HG03175 (cell line): ENCODE data around the gene TCIRG1.

Experiments
- ATAC-seq: cut with Tn5 transposase; IDR thresholded peaks from one replicate; pipeline ENCODE4 v1.9.1; 2021; ENCODE audit warnings: mild to moderate bottlenecking, moderate library complexity; ENCODE audit not compliant: unreplicated experiment

The TCIRG1 gene

GRCh38 chr11:68049509-68050370 lies 10.9 kb downstream of the TCIRG1 start:
- no peak for ATAC-seq

GRCh38 chr11:68050371-68050841 lies 11.6 kb downstream of the TCIRG1 start:
- no peak for ATAC-seq

GRCh38 chr11:68051191-68052136 lies 12.6 kb downstream of the TCIRG1 start:
- no peak for ATAC-seq

DNA sequence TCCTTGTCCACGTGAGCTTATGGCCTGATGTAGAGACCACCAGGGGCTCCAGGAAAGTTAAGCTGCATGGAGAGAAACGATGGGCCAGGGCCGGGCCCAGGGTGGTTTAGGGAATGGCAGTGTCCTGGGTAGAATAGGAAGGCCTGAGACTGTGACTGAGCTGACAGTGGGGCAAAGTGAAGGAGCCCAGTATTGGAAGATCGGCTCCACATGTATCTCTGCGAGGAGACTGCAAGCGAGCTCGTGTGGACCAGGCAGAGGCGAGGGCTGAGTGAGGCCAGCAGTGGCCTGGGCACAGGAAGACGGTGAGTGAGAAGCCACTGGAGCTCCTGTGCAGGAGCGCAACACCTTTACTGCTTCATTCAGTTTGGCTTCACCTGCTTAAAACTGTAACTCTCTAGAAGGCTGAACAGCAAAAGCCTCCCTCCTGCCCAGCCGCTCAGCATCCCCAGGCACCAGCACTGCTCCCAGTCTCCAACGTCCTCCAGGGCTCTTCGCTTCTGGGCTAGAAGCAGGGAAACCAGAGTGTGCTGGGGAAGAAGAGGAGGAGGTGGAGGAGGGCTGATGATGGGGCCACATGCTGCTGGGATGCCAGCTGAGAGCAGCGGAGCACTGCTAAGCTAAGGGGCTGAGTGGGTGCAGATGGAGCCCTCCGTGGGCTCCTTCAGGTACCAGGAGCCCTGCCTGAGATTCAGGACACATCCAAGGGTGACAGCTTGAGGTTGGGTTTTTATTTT lies 13.5 kb downstream of the TCIRG1 start:
- no peak for ATAC-seq

- no peak for ATAC-seq
Measured at GRCh38 chr11:68053117-68053516, 14.3 kb downstream of the TCIRG1 start.

DNA sequence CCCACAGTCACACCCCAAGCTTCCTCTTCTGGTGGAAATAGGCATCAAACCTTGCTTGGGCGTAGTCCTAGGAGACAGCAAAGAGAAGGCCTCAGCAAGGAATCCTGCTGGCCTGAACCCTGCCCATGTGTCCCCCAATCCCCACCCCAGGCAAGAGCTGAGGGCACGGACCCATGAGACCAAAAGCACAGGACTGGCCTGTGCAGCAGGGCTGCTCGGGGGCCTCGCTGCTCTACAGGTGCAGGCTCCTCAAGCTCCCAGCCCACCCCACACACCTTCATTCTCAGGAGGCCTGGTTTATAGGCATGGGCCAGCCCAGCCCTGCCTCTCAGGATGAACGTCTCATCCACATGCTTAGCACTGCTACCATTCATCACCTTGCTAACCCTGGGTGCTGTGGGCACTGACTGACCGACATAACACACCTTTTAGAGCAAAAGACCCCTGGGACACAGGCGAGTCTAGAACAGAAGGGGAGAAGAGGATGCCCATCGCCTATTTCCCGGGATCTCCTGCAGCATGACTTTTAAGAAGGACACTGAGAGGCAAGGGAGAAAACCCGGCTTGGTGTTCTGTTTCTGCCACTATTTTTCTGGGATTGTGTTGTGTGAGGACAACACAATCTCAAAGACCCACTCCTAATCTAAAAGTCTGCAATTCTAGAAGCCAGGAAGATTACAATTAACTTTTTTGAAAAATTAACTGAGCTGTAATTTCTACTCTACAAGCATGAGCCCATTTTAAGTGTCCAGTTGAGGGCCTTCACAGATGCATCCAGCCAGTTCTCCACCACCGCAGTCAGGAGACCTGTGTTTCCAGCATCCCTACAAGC lies 15.4 kb downstream of the TCIRG1 start:
- no peak for ATAC-seq

DNA sequence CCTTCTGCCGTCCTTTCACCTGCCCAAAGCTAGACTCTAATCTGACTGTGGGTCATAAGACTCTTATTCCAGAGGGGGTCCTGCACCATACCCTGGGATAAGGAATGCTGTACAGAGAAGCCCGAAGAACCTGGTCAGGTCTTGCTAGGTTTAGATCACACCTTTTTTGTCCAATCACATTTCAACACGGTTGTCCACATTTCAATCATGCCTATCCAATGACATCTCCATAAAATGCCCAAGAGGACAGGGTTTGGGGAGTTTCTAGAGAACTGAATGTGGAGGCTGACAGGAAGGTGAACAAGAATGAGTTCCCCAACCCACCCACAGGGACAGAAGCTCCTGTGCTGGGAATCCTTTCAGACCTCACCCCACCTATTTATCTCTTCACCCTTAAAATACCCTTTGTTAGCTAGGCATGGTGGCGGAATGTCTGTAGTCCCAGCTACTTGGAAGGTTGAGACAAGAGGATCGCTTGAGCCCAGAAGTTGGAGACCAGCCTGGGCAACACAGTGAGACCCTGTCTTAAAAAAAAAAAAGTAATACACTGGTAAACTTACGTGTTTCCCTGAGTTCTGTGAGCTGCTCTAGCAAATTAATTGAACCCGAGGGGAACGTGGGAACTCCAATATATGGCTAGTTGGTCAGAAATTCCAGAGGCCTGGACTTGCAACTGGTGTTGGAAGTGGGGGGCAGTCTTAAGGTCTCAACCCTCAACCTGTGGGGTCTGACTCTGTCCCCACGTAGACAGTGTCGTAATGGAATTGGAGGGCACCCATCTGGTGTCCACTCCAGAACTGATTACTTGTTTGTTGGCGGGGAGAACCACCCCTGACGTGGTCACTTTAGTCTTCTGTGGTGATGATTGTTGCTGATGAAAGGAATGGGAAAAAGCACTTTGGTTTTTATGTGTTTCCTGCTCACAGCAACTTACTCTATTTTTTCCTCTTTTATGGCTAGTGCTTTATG lies 17.8 kb downstream of the TCIRG1 start:
- no peak for ATAC-seq

- ATAC-seq: no peak
Measured at GRCh38 chr11:68057807-68058206, 19.0 kb downstream of the TCIRG1 start.

- no peak for ATAC-seq
Measured at GRCh38 chr11:68061508-68061907, 22.7 kb downstream of the TCIRG1 start.

DNA sequence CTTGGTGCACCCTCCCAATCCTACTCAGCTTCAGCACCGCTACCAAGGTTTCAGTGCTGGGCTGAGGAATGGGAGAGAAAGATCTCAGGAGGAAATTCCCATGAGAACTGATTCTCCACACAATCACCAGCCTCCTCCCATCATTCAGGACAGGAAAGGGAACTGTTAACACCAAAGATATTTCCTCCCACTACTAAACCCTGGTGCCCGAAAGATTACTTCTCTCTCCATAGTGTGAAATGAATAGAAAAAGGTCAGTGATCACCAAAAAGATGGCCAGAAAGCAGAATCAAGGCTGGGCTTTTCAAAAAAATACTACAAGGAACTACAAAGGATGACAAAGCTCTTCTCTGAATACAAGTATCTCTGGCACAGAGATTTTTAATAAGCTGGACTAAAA lies 26.1 kb downstream of the TCIRG1 start:
- no peak for ATAC-seq

DNA sequence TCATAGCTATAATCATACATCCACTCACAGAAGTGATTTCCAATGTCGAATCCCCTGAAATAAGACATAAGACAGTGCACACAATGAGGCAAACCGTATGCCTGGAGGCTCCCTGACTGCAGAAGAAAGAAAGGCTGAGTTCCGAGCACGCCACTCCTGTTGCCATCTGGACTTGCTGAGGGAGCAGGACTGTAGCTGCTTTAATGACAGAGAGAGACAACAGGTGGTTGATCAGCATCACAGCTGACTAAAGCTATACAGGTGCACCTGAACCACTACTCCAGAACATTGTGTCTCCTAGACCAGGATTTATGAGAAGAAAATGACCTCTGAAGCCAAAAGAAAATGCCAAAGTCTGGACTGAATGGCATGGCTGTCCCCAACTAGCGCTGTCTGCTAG lies 27.0 kb downstream of the TCIRG1 start:
- ATAC-seq: no peak

- ATAC-seq: no peak
Measured at GRCh38 chr11:68066742-68067141, 27.9 kb downstream of the TCIRG1 start.

DNA sequence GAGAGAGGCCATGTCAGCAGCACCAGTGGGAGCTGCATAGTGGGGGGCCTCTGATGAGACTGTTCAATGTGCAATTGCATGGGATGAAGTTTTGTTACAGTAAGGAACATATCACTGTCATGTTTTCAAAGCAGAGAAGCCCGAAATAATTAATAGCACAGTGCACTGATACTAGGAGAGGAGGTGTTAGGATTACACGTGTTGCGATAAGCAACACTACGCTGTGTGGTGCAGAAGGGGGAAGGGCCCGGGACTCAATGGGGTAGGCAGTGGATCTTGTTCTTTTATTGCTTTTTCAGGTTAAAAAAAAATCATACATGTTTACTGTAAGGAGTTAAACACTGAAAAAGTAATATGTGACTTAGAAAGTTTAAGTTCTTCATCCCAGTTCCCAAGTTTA lies 29.2 kb downstream of the TCIRG1 start:
- ATAC-seq: no peak

GRCh38 chr11:68071281-68072048 lies 32.6 kb downstream of the TCIRG1 start:
- ATAC-seq: no peak

DNA sequence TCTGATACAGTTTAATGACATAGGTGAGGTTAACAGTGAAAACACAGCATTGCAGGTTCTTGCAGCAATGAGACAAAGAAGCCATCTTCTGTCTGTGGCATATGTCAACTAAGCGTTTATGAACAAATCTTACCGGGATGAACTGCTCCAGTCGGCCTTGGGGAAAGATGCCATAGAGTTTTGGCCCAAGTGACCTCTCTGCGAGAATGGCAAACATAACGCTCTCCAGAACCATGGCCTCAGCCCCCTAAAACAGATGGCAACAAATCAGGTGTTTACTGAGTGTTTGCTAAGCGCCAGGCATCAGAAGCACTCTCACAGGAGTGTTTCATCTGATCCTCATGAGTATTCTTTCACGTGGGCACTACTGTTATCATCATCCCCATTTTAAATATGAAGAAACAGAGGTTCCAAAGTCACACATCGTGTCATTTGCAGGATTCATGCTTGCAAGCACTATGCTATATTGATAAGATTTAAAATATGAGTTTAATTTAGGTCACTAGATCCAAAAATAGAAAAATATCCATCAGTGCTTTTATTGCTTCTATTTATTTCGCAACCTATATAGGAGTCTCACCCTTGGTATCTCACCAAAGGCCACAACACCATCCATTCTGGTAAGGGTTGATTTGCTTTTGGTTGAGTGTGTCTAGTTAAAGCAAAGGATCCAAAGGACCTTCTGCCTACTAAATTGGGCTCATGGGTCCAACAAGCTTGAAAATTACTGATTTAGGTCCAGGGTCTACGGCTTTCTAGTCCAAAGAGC lies 35.9 kb downstream of the TCIRG1 start:
- ATAC-seq: no peak

DNA sequence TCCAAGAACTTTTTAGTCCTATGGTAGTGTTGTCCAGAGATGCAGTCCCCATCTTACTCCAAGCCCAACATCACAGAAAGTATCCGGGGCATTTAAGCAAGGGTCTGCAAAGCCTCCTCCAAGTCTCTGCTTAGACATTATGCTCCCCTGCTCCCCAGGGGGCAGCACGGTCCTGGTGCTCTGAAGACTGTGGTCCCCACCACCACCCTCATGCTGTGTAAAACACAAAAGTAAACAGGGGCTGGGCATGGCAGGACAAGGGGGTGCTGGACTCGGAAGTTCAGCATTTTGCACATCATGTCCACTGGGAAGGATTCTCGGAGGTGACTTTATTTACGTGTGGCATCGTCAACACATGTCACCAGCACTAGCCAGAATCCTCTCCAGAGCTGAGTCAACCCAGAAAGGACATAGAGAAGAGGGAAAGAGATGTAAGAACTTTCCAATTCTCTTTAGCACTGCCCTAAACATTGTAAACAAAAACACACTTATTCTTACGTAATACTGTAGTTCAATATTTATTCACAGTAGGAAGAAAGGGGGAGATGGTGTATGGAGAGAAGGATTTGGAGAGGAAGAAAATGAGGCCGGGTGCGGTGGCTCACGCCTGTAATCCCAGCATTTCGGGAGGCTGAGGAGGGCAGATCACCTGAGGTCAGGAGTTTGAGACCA lies 37.7 kb downstream of the TCIRG1 start:
- ATAC-seq: no peak
